ENCODE measurements around the gene TNFRSF18.

The TNFRSF18 gene

GRCh38 chr1:1238702-1239178 is 32.3 kb upstream of the TNFRSF18 start:
- H3K4me2 ChIP-seq (ENCODE audit: insufficient read depth, low read length) = no peak overlapping the region
- H3K9me3 ChIP-seq (ENCODE audit: insufficient read depth, low read length, severe bottlenecking) = no peaks in the 10 kb centered on the region
- peaks cover 9% of the 10 kb centered on the region for H3K4me1 ChIP-seq (ENCODE audit: insufficient read depth, low read length)
- ATAC-seq (ENCODE audit: insufficient read depth, low read depth) (no peak), DNase-seq (no peak)
- no peak overlapping the region for H3K27ac ChIP-seq (ENCODE audit: low read length)
- no peaks in the 10 kb centered on the region for H3K27me3 ChIP-seq (ENCODE audit: insufficient read depth, low read length, poor library complexity)
- no peak overlapping the region for H3K4me3 ChIP-seq (ENCODE audit: low read depth in 1 of 2, low read length in 2 of 2)
- peaks cover 13% of the 10 kb centered on the region for H3K79me2 ChIP-seq (ENCODE audit: insufficient read depth, low read length)
- H3K36me3 ChIP-seq (ENCODE audit: insufficient read depth, low read length) = peaks cover 16% of the 10 kb centered on the region
- TF ChIP-seq, protein P1, sequence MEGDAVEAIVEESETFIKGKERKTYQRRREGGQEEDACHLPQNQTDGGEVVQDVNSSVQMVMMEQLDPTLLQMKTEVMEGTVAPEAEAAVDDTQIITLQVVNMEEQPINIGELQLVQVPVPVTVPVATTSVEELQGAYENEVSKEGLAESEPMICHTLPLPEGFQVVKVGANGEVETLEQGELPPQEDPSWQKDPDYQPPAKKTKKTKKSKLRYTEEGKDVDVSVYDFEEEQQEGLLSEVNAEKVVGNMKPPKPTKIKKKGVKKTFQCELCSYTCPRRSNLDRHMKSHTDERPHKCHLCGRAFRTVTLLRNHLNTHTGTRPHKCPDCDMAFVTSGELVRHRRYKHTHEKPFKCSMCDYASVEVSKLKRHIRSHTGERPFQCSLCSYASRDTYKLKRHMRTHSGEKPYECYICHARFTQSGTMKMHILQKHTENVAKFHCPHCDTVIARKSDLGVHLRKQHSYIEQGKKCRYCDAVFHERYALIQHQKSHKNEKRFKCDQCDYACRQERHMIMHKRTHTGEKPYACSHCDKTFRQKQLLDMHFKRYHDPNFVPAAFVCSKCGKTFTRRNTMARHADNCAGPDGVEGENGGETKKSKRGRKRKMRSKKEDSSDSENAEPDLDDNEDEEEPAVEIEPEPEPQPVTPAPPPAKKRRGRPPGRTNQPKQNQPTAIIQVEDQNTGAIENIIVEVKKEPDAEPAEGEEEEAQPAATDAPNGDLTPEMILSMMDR (IDR thresholded peaks at IDR 0.05; ENCODE audit: borderline replicate concordance, extremely low read depth, low read length, poor library complexity, severe bottlenecking) = no peak
- no peak for TF ChIP-seq EZH2 (IDR thresholded peaks at IDR 0.05; ENCODE audit: borderline replicate concordance, low read depth, low read length, severe bottlenecking)
- no peak overlapping the region for H2AFZ ChIP-seq (ENCODE audit: low read depth, low read length)
- H4K20me1 ChIP-seq (ENCODE audit: insufficient read depth, low read length) = peaks cover 36% of the 10 kb centered on the region
- H3K9ac ChIP-seq (ENCODE audit: low read depth, low read length) = no peak overlapping the region

DNA sequence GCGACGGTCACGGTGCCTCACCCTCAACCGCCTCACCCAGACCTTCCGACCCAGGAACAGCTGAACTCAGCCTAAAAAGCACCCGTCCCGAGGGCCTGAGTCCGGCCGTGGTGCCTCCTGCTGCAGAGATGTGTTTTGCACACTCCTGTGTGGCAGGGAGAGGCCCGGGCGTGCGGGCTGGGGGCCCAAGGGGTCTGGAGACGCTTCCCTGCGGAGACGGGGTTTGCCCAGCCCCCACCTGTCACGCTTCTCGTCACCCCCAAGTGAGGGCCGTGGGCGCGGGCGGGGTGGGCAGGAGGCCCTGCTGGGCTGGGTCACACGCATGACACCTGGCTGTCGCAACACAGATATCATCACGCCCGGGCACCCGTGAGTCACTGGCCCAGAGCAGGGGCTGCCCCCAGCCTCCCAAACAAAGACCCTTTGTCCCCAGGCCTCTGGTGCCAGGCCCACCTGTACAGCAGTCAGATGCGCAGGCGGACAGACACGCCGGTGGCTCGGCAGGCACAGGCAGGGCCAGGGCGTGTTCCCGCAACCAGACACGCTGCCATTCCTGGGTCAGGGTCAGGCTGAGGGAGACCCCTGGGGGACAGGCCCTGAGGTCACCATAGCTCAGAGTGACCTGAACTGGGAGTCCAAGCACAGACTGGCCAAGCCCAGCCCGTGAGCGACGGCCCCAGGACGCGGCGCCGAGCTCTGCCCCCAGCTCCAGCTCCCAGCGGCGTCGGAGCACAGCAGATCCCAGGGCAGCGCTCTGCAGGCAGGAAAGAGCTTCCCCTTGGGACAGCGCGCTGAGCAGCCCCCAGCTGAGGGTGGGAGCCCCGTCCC is 31.7 kb upstream of the TNFRSF18 start:
- Histone ChIP-seq H3K27ac (ENCODE audit: low read length) (no peak overlapping the region), H4K20me1 (ENCODE audit: insufficient read depth, low read length) (peaks cover 43% of the 10 kb centered on the region), H3K4me1 (ENCODE audit: insufficient read depth, low read length) (peaks cover 16% of the 10 kb centered on the region), H3K4me2 (ENCODE audit: insufficient read depth, low read length) (no peak overlapping the region), H3K27me3 (ENCODE audit: insufficient read depth, low read length, poor library complexity) (no peaks in the 10 kb centered on the region), H3K9me3 (ENCODE audit: insufficient read depth, low read length, severe bottlenecking) (no peaks in the 10 kb centered on the region), H3K36me3 (ENCODE audit: insufficient read depth, low read length) (peaks cover 23% of the 10 kb centered on the region), H3K79me2 (ENCODE audit: insufficient read depth, low read length) (peaks cover 20% of the 10 kb centered on the region), H2AFZ (ENCODE audit: low read depth, low read length) (no peak overlapping the region), H3K9ac (ENCODE audit: low read depth, low read length) (no peak overlapping the region), H3K4me3 (ENCODE audit: low read depth in 1 of 2, low read length in 2 of 2) (no peak overlapping the region)
- DNase-seq (no peak), ATAC-seq (ENCODE audit: insufficient read depth, low read depth) (0 out of 3 replicates have a peak, but pooled peaks have one; percentile 4)
- TF ChIP-seq, protein P1 (IDR thresholded peaks at IDR 0.05; ENCODE audit: borderline replicate concordance, extremely low read depth, low read length, poor library complexity, severe bottlenecking) = no peak
- no peak for TF ChIP-seq EZH2 (IDR thresholded peaks at IDR 0.05; ENCODE audit: borderline replicate concordance, low read depth, low read length, severe bottlenecking)

- Histone ChIP-seq H3K36me3 (ENCODE audit: insufficient read depth, low read length) (peaks cover 25% of the 10 kb centered on the region), H3K4me2 (ENCODE audit: insufficient read depth, low read length) (no peak overlapping the region), H3K4me3 (ENCODE audit: low read depth in 1 of 2, low read length in 2 of 2) (no peak overlapping the region), H3K79me2 (ENCODE audit: insufficient read depth, low read length) (peaks cover 29% of the 10 kb centered on the region), H3K27ac (ENCODE audit: low read length) (no peak overlapping the region), H2AFZ (ENCODE audit: low read depth, low read length) (no peak overlapping the region), H3K9me3 (ENCODE audit: insufficient read depth, low read length, severe bottlenecking) (no peaks in the 10 kb centered on the region), H4K20me1 (ENCODE audit: insufficient read depth, low read length) (peaks cover 44% of the 10 kb centered on the region), H3K27me3 (ENCODE audit: insufficient read depth, low read length, poor library complexity) (no peaks in the 10 kb centered on the region), H3K4me1 (ENCODE audit: insufficient read depth, low read length) (peaks cover 24% of the 10 kb centered on the region), H3K9ac (ENCODE audit: low read depth, low read length) (no peak overlapping the region)
- no peak for DNase-seq
- TF ChIP-seq EZH2 (IDR thresholded peaks at IDR 0.05; ENCODE audit: borderline replicate concordance, low read depth, low read length, severe bottlenecking) = no peak
- TF ChIP-seq, protein P1 (IDR thresholded peaks at IDR 0.05; ENCODE audit: borderline replicate concordance, extremely low read depth, low read length, poor library complexity, severe bottlenecking) = no peak
- ATAC-seq (ENCODE audit: insufficient read depth, low read depth) = no peak
Observed at GRCh38 chr1:1236945-1237873, 30.8 kb upstream of the TNFRSF18 start.
